ENCODE measurements around the gene CYP2A6. TPM values are rescaled to one million over a fixed set of nuclear protein-coding genes. Genes with fewer than 3 reads are reported as not detected.
"Not testable (repeated sequence)": the region's sequence is repeated elsewhere in the genome, so short reads cannot be mapped to it uniquely, and the experiment has no call there.

Gene CYP2A6
- total RNA-seq, 4 donors from 2014 or later, result not detected

GRCh38 chr19:40836754-40837429, 13.4 kb downstream of the CYP2A6 start:
- WGBS, 2 donors, result 80 to 87% methylated on average over 6 of the region's 6 CpGs
- no peak for DNase-seq (ENCODE audit: low spot score in 2 of 2)
- no peak overlapping the region for H3K4me3 ChIP-seq (ENCODE audit: low read depth, poor library complexity, severe bottlenecking)
- intact Hi-C loops (cut with DNase I; ENCODE audit: low total_unique reads), result no loop called here
- TF ChIP-seq CTCF (IDR thresholded peaks at IDR 0.05) (no peak), POLR2A (IDR thresholded peaks at IDR 0.05) (no peak)

GRCh38 chr19:40833728-40834533, 16.3 kb downstream of the CYP2A6 start:
- H3K4me3 ChIP-seq (ENCODE audit: low read depth, poor library complexity, severe bottlenecking); intact Hi-C loops (cut with DNase I; ENCODE audit: low total_unique reads): not testable (repeated sequence)
- 53 to 56% methylated on average over 7 of the region's 7 CpGs for WGBS, 2 donors
- peak in 1 of 2 donors; percentile 3 for DNase-seq (ENCODE audit: low spot score in 2 of 2)

- DNase-seq (ENCODE audit: low spot score in 2 of 2), result peak in 1 of 2 donors; percentile 8
- H3K4me3 ChIP-seq (ENCODE audit: low read depth, poor library complexity, severe bottlenecking); intact Hi-C loops (cut with DNase I; ENCODE audit: low total_unique reads): not testable (repeated sequence)
- 73 to 84% methylated on average over 4 of the region's 4 CpGs for WGBS, 2 donors
These were observed 17.8 kb downstream of the CYP2A6 start for GRCh38 chr19:40832431-40832790.

GRCh38 chr19:40831502-40832430, 18.5 kb downstream of the CYP2A6 start:
- no peak for TF ChIP-seq POLR2A (IDR thresholded peaks at IDR 0.05)
- no peak for TF ChIP-seq CTCF (IDR thresholded peaks at IDR 0.05)
- H3K4me3 ChIP-seq (ENCODE audit: low read depth, poor library complexity, severe bottlenecking), result no peak overlapping the region
- WGBS, 2 donors, result 52 to 65% methylated on average over 7 of the region's 7 CpGs
- intact Hi-C loops (cut with DNase I; ENCODE audit: low total_unique reads), result no loop called here
- DNase-seq (ENCODE audit: low spot score in 2 of 2), result peak; percentile 78 to 82

GRCh38 chr19:40830741-40831140, 19.5 kb downstream of the CYP2A6 start:
- 95 to 98% methylated on average over 16 of the region's 16 CpGs for WGBS, 2 donors
- H3K4me3 ChIP-seq (ENCODE audit: low read depth, poor library complexity, severe bottlenecking); intact Hi-C loops (cut with DNase I; ENCODE audit: low total_unique reads): not testable (repeated sequence)
- DNase-seq (ENCODE audit: low spot score in 2 of 2), result peak in 1 of 2 donors; percentile 57

GRCh38 chr19:40829205-40829604, 21.0 kb downstream of the CYP2A6 start:
- peak in 1 of 2 donors; percentile 6 for DNase-seq (ENCODE audit: low spot score in 2 of 2)
- TF ChIP-seq POLR2A (IDR thresholded peaks at IDR 0.05) (no peak), CTCF (IDR thresholded peaks at IDR 0.05) (no peak)
- no peak overlapping the region for H3K4me3 ChIP-seq (ENCODE audit: low read depth, poor library complexity, severe bottlenecking)
- intact Hi-C loops (cut with DNase I; ENCODE audit: low total_unique reads), result no loop called here
